ENCODE measurements around the gene GPRC5C.

- TF ChIP-seq EP300 (IDR thresholded peaks at IDR 0.05) (no peak), POLR2A (IDR thresholded peaks at IDR 0.05) (no peak), POLR2AphosphoS5 (IDR thresholded peaks at IDR 0.05) (no peak)
Observed at GRCh38 chr17:74404789-74405188, 27.1 kb upstream of the GPRC5C start.
